KBM-7 (cell line): ENCODE measurements around the gene GSTT2.

Experiments used
- DNase-seq: peaks from one replicate; pipeline ENCODE4 v3.0.0-alpha.2; 2015
- in situ Hi-C: fragments of 300-500 bp; cut with MboI; formaldehyde crosslinking; loops from 2 replicates; pipeline ENCODE4 v1.14.3; 2020; ENCODE audit warnings: low sequenced_read_pairs, low pct_unique_long_range_greater_than_20kb, mixed read lengths

Gene GSTT2

DNA sequence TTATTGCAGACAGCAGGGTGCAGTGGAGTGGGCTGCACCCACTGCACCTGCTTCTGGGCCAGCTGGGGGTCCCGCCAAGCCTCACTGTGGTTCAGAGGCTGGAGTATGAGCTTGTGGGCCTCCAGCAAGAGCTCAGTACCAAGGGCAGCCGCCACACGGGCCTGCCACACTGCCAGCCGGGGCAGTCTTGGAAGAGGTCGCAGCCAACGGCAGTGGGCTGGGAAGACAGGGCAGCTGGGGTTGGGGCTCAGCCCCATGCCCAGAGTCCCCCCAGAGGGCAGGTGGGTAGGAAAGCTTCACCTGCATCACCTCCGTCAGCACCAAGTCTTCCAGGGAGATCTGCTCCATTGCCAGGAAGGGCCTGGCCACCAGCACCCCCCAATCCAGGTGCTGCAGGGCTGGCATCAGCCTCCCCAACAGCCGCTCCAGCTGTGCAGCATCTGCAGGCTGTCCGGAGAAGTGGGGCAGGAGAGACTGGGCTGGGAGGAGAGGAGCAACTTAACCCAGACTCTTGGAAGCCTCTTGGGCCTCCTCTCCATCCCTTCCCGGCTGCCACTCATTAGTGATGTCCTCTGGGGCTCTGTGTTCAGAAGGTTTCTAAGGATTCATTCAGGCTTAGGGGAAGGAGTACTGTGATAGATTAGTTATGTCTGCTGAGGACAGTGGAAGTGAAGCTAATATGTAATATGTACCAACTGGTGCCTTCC is 26.4 kb downstream of the GSTT2 start:
- DNase-seq = no peak
- in situ Hi-C loops = no loop called here

DNA sequence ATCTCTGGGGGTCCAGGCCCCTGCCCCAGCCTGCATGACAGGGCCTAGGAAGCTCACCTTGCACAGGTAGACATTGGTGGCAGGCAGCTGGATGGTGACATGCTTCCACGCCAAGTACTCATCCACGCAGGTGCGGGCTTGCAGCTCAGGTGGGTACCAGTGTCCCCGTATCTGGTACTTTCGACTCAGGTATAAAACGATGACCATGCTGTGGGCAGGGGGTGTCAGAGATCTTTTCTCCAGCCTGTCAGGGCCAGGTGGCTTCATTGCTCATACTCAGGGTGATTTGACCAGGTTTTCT is 26.9 kb downstream of the GSTT2 start:
- in situ Hi-C loops = no loop called here

DNA sequence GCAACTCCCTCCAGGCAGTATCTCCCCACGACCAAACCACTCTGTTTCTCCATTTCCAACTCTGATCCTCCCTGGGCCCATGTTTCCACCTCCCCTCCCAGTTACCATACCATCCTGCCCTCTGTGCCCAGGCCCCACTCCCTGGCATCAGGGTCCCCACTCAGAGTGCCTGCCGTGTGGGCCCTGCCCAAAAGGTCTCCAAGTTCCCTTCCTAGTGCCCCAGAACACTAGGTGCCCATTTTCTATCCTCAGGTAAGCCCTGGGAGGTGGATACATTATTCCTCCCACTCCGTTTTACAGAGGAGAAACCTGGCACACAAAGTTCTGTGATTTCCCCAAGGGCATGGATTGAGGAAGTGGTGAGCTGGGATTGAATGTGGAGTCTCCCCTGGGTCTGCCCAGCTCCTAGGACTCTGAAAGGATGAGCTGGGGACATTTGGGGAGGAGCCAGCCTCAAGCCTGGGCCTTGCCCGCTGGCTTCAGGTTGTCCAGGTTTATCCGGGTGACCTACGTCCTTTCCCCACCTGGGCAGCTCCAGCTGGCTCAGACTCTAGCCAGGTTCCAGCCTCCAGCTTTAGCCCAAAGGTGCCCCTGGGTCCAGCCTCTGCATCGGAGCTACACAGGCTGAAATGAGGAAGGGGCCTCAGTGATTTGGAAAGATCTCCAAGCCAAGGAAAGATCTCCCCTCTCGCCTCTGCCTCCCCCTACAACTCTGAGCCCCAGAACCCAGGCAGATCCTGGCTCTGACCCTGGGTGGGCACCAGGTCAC is 27.5 kb downstream of the GSTT2 start:
- DNase-seq = no peak
- in situ Hi-C loops = no loop called here

More for the DNA sequence above, 26.9 kb downstream of the GSTT2 start:
- DNase-seq = no peak

DNA sequence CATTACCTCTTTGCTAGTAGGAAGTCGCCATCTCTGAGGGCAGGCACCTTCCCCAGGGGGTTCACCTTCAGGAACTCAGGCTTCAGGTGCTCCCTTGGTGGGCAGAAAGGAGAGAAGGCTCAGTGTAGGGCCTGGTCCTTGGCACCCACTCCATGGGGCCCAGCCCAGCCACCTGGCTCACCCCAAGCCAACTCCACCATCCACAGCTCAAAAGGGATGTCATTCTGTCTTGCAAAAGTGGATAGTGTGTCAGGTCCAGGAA is 28.0 kb downstream of the GSTT2 start:
- in situ Hi-C loops = no loop called here
- no peak for DNase-seq

DNA sequence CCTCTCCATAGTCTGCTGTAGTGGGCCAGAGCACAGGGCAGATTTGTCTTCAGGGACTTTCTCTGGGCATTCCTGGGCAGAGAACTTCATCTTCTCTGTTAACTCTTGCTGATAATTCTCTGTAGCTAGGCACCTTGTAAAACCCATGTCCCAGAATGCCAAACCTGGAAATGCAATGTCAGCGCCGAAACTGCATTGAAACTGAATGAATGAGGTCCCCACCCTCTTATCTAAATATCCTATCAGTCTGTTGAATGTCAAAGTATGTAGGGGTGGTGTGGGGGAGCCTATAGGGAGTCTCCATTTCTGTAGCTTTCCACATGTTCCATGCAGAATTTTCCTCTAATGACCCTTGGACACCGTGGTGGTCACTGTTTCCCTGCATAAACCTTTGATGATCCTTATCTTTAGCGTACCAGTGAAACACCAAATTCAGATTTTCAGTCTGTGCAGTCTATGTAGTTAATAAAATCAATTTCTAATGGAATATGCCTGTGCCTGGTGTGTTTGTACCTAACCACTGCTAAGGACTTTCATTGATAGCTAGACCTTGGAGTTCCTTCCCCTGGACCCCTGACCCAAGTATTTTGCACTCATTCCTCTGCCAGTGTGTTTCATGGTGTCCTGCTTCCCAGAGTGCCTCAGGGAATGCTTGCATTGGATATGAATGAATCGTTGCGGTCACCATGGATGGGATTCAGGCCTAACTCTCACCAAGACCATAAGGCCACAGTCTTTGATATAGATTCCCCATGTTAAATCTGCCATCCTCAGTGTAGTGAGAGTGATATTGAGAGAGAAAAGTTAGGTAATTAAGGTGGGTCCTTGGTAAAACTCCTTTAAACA is 28.7 kb downstream of the GSTT2 start:
- in situ Hi-C loops = no loop called here
- no peak for DNase-seq

DNA sequence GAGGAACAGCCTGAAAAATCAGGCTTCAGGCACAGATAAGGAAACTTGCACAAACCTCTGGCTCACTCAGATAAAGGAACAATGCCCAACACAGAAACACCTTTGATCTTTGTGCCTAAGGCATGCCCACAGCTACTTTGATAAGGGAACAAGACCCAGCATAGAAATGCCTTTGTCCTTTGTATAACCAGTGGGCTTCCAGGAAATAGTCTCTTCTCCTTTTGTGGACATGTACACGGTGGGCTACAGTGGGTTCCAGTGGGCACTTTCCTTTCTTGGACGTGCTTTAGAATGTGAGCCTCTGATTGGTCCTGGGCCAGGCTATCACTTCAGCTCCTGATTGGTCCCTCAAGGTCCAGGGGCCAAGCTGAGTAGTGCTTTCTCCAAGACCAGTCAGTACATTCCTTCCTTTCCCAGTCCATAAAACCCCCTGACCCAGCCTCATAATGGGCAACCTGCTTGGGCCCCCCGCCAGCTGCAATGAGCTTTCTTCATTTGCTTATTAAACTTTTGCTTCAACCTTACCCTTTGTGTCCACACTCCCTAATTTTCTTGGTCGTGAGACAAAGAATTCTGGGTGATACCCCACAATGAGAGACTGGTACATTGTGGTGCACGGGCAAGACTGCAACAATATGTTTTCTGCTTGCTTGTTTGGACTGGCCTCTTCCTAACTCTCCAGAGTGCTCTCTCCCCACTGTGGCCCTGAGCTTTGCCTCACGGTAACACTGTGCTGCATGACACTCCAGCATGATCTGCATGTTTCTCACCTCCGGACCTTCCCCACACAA is 29.5 kb downstream of the GSTT2 start:
- DNase-seq = no peak
- in situ Hi-C loops = no loop called here

DNA sequence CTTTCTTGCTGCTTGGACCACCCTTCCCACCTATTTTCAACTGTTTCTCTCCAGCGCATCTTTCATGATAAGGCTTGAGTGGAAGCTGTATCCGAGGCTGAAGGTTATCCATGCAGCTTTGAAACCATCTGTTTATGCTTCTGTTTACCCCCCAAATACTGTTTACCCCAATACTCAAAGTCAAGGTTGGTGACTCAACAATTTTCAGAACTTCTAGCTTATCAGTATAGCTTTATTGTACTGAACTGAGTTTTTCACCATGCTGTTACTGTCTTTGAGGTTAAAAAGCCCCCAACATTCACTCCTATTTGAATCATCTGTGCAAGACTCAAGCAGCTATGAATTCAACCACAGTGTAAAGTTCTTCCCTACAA is 30.1 kb downstream of the GSTT2 start:
- DNase-seq = no peak
- in situ Hi-C loops = no loop called here

DNA sequence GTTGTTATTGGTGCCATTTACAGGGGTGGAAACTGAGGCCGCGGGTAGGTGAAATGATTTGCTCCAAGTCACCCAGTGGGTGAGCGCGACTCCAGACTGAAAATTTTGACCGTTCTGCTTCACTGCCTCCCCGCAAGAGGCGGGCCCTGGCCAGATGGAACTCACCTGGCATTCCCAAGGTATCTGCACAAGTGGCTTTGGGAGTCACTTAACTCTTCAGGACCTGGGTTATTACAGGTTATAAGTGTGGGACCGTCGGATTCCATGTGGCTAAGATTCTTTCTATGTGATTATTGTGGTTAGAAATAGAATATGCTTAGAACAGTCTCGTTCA is 31.8 kb downstream of the GSTT2 start:
- in situ Hi-C loops = no loop called here
- no peak for DNase-seq

DNA sequence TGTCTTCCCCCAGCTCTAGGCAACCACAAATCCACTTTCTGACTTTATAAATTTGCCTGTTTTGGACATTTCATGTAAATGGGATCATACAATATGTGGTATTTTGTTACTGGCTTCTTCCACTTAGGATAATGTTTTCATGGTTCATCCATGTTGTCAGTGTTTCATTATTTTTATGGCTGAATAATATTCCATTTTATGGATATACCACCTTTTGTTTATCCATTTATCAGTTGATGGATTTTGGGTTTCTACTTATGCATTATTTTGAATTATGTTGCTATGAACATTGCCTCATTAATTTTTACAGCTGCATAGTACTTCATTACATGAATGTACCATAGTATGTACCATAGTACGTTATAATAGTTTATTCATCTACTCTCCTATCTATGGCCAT is 36.2 kb downstream of the GSTT2 start:
- DNase-seq = no peak
- in situ Hi-C loops = no loop called here

DNA sequence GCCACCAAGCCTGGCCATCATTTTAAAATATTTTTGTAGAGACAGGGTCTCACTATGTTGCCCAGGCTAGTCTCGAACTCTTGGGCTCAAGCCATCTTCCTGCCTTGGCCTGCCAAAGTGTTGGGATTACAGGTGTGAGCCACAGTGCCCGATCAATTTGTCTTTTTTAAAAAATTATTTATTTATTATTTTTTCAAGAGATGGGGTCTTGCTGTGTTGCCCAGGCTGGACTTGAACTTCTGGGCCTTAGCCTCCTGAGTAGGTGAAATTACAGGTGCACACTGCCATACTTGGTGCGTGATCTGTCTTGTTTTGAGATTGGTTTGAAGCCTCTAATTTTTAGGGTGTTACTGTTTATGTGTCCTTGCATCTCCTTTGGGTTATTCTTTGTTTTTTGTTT is 41.4 kb downstream of the GSTT2 start:
- in situ Hi-C loops = no loop called here

DNA sequence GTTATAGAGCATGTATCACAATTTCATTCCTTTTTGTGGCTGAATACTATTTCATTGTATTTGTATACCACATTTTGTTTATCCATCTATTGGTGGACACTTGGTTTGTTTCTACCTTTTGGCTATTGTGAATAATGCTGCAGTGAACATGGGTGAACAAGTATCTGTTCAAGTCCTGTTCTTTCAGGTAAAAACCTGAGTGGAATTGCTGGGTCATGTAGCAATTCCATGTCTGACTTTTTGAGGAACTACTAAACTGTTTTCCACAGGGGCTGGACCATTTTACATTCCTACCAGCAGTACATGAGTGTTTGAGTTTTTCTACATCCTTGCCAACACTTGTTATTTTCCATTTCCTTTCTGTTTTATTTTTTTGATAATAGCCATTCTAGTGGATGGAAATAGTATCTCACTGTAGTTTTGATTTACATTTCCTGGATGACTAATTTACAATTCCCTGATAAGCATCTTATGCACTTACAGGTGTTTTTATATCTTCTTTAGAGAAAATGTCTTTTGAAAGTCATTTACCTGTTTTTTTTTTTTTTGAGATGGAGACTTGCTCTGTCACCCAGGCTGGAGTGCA is 43.4 kb downstream of the GSTT2 start:
- DNase-seq = no peak
- in situ Hi-C loops = no loop called here

More for the DNA sequence above, 41.4 kb downstream of the GSTT2 start:
- DNase-seq = no peak

DNA sequence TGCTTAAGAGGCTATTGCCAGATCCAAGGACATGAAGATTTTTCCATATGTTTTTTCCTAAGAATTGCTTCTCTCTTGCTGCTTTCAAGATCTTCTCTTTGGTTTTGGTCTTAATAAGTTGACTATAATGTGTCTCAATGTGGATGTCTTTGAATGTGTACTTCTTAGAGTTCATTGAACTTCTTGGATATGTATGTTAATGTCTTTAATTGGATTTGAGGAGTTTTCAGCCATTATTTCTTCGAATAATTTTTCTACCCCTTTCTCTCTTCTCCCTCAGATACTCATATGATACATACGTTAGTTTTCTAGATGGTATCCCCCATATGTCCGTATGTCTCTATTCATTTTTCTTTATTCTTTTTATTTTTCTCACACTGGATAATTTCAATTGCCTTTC is 44.4 kb downstream of the GSTT2 start:
- in situ Hi-C loops = no loop called here
- DNase-seq = no peak

DNA sequence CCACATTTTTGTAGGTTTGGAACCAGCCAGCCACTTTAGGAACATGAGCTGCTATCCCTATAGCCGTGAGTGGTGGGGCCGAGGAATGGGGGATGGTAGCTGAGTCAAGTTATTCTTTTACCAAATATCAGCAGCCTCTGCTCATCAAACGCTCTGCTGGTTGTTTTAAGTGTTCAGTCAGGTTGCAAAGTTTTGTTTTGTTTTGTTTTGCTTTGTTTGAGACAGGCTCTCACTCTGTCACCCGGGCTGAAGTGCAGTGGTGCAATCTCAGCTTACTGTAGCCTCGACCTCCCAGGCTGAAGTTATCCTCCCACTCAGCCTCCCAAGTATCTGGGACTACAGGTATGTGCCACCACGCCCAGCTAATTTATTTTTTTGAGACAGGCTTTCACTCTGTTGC is 45.5 kb downstream of the GSTT2 start:
- in situ Hi-C loops = no loop called here
- no peak for DNase-seq

DNA sequence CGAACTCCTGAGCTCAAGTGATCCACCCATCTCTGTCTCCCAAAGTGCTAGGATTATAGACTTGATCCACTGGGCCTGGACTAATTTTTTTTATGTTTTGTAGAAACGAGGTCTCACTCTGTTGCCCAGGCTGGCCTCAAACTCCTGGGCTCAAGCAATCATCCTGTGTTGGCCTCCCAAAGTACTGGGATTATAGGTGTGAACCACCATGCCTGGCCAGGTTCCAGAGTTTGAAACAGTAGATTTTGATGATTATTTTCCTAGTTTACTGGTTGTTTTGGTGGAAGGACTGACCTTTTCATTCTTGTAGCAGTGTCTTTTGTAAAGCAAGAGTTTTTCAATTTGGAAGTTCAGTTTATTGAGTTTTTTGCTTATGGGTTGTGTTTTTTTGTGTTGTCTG is 46.1 kb downstream of the GSTT2 start:
- in situ Hi-C loops = no loop called here
- no peak for DNase-seq

DNA sequence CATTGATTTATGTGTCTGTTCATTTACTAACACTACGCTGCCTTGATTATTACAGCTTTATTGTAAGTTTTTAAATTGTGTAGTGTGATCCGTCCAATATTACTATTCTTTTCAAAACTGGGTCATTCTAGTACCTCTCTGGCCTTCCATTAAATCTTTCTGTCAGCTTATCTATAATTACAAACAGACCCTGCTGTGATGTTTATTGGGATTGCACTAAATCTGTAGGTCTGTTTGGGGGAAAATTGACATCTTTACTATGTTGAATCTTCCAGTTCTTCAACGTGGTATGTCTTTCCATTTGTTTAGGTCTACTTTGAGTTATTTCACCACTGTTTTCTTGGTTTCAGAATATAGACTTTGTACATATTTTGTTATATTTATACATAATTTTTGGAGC is 46.8 kb downstream of the GSTT2 start:
- DNase-seq = no peak
- in situ Hi-C loops = no loop called here

DNA sequence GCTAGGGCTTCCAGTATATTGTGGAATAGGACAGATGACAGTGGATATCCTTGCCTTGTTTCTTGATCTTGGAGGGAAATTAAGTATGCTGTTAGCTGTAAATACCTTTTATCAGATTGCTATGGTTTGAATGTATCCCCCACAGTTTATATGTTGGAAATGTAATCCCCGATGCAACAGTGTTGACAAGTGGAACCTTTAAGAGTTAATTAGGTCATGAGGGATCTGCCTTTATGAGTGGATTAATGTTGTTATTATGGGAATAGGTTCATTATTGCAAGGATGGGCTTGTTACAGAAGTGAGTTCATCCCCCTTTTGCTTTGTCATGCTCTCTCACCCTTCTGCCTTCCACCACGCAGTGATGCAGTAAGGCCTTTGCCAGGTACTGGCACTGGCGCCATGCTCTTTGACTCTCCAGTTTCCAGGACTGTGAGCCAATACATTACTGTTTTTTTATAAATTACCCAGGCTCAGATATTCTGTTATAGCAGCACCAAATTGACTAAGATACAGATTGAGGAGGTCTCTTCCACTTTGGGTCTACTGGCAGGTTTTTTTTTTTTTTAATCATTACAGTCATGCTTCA is 47.5 kb downstream of the GSTT2 start:
- in situ Hi-C loops = no loop called here
- no peak for DNase-seq

DNA sequence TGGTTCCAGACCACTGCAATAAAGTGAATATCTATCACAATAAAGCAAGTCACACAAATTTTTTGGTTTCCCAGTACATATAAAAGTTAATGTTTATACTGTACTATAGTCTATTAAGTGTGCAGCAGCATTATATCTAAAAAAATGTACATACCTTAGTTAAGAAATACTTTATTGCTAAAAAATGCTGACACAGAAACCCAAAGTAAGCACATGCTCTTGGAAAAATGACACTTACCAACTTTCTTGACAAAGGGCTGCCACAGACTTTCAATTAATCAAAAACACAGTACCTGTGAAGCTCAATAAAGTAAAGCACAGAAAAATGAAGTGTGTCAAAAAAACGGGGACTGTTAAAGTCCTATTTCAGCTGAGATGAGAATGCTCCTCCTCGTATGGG is 48.1 kb downstream of the GSTT2 start:
- in situ Hi-C loops = no loop called here
- no peak for DNase-seq

DNA sequence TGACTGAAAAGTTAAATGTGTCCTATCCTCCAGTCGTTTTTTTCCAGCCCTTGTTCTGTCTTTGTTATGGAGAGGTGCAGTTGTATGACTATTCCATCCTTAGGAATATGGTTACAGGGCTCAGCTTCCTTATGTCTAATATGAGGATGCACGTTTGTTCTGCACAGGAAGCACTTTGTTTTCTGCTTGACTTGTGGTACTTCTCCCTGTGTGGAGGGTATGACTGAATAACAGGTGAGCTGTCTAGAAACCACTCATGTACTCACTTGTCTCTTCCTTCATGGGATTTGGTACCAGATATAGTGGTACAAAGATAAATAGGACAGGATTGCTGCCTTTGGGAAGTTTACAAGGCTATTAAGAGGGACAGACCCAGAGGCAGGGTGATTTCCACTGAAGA is 48.6 kb downstream of the GSTT2 start:
- peak; percentile 65 for DNase-seq
- in situ Hi-C loops = no loop called here

DNA sequence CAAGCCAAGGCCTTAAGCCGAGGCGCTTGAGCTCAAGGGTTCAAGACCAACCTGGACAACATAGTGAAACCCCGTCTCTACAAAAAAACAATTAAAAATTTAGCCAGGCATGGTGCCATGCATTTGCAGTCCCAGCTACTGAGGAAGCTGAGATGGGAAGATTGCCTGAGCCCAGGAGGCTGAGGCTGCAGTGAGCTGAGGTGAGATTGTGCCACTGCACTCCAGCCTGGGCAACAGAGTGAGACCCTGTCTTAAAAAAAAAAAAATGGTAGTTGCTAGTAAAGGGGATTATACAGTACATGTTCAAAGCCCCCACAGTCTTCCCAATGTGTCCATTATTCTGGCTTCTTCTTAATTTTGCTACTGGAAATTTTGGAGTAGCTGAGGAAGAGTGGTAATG is 49.4 kb downstream of the GSTT2 start:
- no peak for DNase-seq
- in situ Hi-C loops = no loop called here
